Smooth muscle cell (in vitro differentiated cells): ENCODE measurements around the gene YIPF6. TPM values are rescaled to one million over a fixed set of nuclear protein-coding genes. Genes with fewer than 3 reads are reported as not detected.
"Not testable (repeated sequence)": the region's sequence is repeated elsewhere in the genome, so short reads cannot be mapped to it uniquely, and the experiment has no call there.

Experiments
- DNase-seq: peaks from one replicate; lab custom pipeline; 2025; ENCODE audit not compliant: unreplicated experiment; lab: John Stamatoyannopoulos, UW
- H2AFZ ChIP-seq: fragments of 200-600 bp; sonication (generic); 2 replicates; pipeline ENCODE4 v1.6.0; 2016; ENCODE audit warnings: antibody characterized with exemption, low read depth, mild to moderate bottlenecking
- H3F3A ChIP-seq: fragments of 200-600 bp; sonication (generic); 2 replicates; pipeline ENCODE4 v1.6.0; 2017; ENCODE audit warnings: antibody characterized with exemption, low read depth
- H3K27ac ChIP-seq: fragments of 200-600 bp; sonication (generic); 2 replicates; pipeline ENCODE4 v1.5.1; 2016; ENCODE audit warnings: low read depth, mild to moderate bottlenecking
- H3K27me3 ChIP-seq: fragments of 200-600 bp; sonication (generic); 2 replicates; pipeline ENCODE4 v1.6.1; 2016; ENCODE audit warnings: low read depth, mild to moderate bottlenecking
- H3K36me3 ChIP-seq: fragments of 200-600 bp; sonication (generic); 2 replicates; pipeline ENCODE4 v1.5.1; 2016; ENCODE audit warnings: low read depth
- H3K4me1 ChIP-seq: fragments of 200-600 bp; sonication (generic); 2 replicates; pipeline ENCODE4 v1.5.1; 2016; ENCODE audit warnings: low read depth
- H3K4me2 ChIP-seq: fragments of 200-600 bp; sonication (generic); 2 replicates; pipeline ENCODE4 v1.6.0; 2016; ENCODE audit warnings: mild to moderate bottlenecking
- H3K4me3 ChIP-seq: fragments of 200-600 bp; sonication (generic); 2 replicates; pipeline ENCODE4 v1.5.1; 2016; ENCODE audit warnings: mild to moderate bottlenecking
- H3K79me2 ChIP-seq: fragments of 200-600 bp; sonication (generic); 2 replicates; pipeline ENCODE4 v1.6.0; 2016; ENCODE audit warnings: low read depth, mild to moderate bottlenecking
- H3K9ac ChIP-seq: fragments of 200-600 bp; sonication (generic); 2 replicates; pipeline ENCODE4 v1.6.0; 2016; ENCODE audit warnings: low read depth
- H3K9me3 ChIP-seq: fragments of 200-600 bp; sonication (generic); replicated peaks from 2 replicates; pipeline ENCODE4 v1.5.1; 2016; ENCODE audit warnings: low read depth
- H4K20me1 ChIP-seq: fragments of 200-600 bp; sonication (generic); 2 replicates; pipeline ENCODE4 v1.6.0; 2016; ENCODE audit warnings: low read depth
- CTCF ChIP-seq: fragments of 200-600 bp; sonication (generic); IDR thresholded peaks from 2 replicates; pipeline ENCODE4 v1.5.1; 2017; ENCODE audit warnings: borderline replicate concordance, mild to moderate bottlenecking, antibody characterized with exemption; ENCODE audit not compliant: insufficient read depth, poor library complexity, severe bottlenecking
- WGBS: methylation state at CpG from one replicate; pipeline ENCODE4 v1.1.7; 2016; ENCODE audit warnings: low lambda C conversion rate; 5-methylcytosine and 5-hydroxymethylcytosine counted together
- polyA plus RNA-seq: library from polyadenylated mRNA; unstranded; fragments of >200 nt; fragmentation: Nextera tagmentation; extraction: Ambion mirVana; gene quantifications from 2 replicates; pipeline ENCODE4 v1.2.1, GENCODE V29; 2016
- total RNA-seq: library from RNA; depleted of rRNA; stranded (reverse); fragments of >200 nt; gene quantifications from 2 replicates; pipeline ENCODE4 v1.2.3, GENCODE V29; 2014

The YIPF6 gene
- total and polyA plus RNA-seq, 2 experiments from 2014 or later = 32.6 to 36.0 TPM

GRCh38 chrX:68503836-68504636 lies 5.2 kb downstream of the YIPF6 start:
- Histone ChIP-seq H3K27me3 (no peaks in the 10 kb centered on the region), H3F3A (no peaks in the 10 kb centered on the region), H3K27ac (peak overlapping the region; percentile 53), H3K9ac (no peak overlapping the region), H3K9me3 (no peaks in the 10 kb centered on the region), H3K4me3 (no peak overlapping the region), H3K79me2 (peaks cover 35% of the 10 kb centered on the region), H3K36me3 (no peaks in the 10 kb centered on the region), H4K20me1 (peaks cover 15% of the 10 kb centered on the region), H3K4me1 (peaks cover 5% of the 10 kb centered on the region), H3K4me2 (no peak overlapping the region), H2AFZ (no peak overlapping the region)
- TF ChIP-seq CTCF = no peak
- WGBS = 71% methylated on average over 11 of the region's 11 CpGs
- DNase-seq = no peak

GRCh38 chrX:68506649-68507048 lies 7.8 kb downstream of the YIPF6 start:
- no peak overlapping the region for H3K4me2 ChIP-seq
- H3K27me3 ChIP-seq = no peaks in the 10 kb centered on the region
- H2AFZ ChIP-seq = no peak overlapping the region
- no peak overlapping the region for H3K9ac ChIP-seq
- no peaks in the 10 kb centered on the region for H3K36me3 ChIP-seq
- H3F3A ChIP-seq = no peaks in the 10 kb centered on the region
- H3K4me1 ChIP-seq = no peaks in the 10 kb centered on the region
- H4K20me1 ChIP-seq = peaks cover 35% of the 10 kb centered on the region
- peaks cover 18% of the 10 kb centered on the region for H3K79me2 ChIP-seq
- H3K4me3 ChIP-seq = no peak overlapping the region
- H3K27ac ChIP-seq = no peak overlapping the region
- no peak for DNase-seq
- WGBS = 76% methylated on average over 2 of the region's 2 CpGs
- TF ChIP-seq CTCF = no peak
- no peaks in the 10 kb centered on the region for H3K9me3 ChIP-seq

GRCh38 chrX:68508799-68509198 lies 9.9 kb downstream of the YIPF6 start:
- H3K36me3 ChIP-seq = no peaks in the 10 kb centered on the region
- no peak overlapping the region for H2AFZ ChIP-seq
- H3K27ac ChIP-seq = peak overlapping the region; percentile 55
- H3K79me2 ChIP-seq = peaks cover 18% of the 10 kb centered on the region
- no peaks in the 10 kb centered on the region for H3F3A ChIP-seq
- H3K27me3 ChIP-seq = no peaks in the 10 kb centered on the region
- 67% methylated on average over 2 of the region's 2 CpGs for WGBS
- DNase-seq = no peak
- no peak overlapping the region for H3K4me2 ChIP-seq
- no peaks in the 10 kb centered on the region for H3K4me1 ChIP-seq
- TF ChIP-seq CTCF = no peak
- peaks cover 37% of the 10 kb centered on the region for H4K20me1 ChIP-seq
- H3K9me3 ChIP-seq = no peaks in the 10 kb centered on the region
- no peak overlapping the region for H3K9ac ChIP-seq
- no peak overlapping the region for H3K4me3 ChIP-seq

- Histone ChIP-seq H4K20me1 (peaks cover 37% of the 10 kb centered on the region), H3K36me3 (no peaks in the 10 kb centered on the region), H3K4me1 (no peaks in the 10 kb centered on the region), H3K27ac (no peak overlapping the region), H3K79me2 (peaks cover 10% of the 10 kb centered on the region), H3K9ac (no peak overlapping the region), H3F3A (no peaks in the 10 kb centered on the region), H2AFZ (no peak overlapping the region), H3K27me3 (no peaks in the 10 kb centered on the region), H3K4me3 (no peak overlapping the region), H3K9me3 (no peaks in the 10 kb centered on the region), H3K4me2 (no peak overlapping the region)
- 26% methylated on average over 3 of the region's 3 CpGs for WGBS
- peak; percentile 64 for TF ChIP-seq CTCF
- no peak for DNase-seq
These were observed 12.4 kb downstream of the YIPF6 start for GRCh38 chrX:68511255-68511654.

GRCh38 chrX:68524680-68525079 lies 25.8 kb downstream of the YIPF6 start:
- WGBS = 62% methylated on average over 2 of the region's 2 CpGs
- H3K4me1 ChIP-seq, H2AFZ ChIP-seq, H3K79me2 ChIP-seq, H3K9ac ChIP-seq, H3K27me3 ChIP-seq, DNase-seq, H3K36me3 ChIP-seq, H3F3A ChIP-seq, H3K4me3 ChIP-seq, H3K27ac ChIP-seq, H3K4me2 ChIP-seq, H4K20me1 ChIP-seq, H3K9me3 ChIP-seq: not testable (repeated sequence)
